GM19463 (cell line): ENCODE measurements around the gene AFF2.

Source experiments
- ATAC-seq: cut with Tn5 transposase; IDR thresholded peaks from one replicate; pipeline ENCODE4 v1.9.1; 2021; ENCODE audit warnings: mild to moderate bottlenecking, moderate library complexity; ENCODE audit not compliant: unreplicated experiment

Gene AFF2

DNA sequence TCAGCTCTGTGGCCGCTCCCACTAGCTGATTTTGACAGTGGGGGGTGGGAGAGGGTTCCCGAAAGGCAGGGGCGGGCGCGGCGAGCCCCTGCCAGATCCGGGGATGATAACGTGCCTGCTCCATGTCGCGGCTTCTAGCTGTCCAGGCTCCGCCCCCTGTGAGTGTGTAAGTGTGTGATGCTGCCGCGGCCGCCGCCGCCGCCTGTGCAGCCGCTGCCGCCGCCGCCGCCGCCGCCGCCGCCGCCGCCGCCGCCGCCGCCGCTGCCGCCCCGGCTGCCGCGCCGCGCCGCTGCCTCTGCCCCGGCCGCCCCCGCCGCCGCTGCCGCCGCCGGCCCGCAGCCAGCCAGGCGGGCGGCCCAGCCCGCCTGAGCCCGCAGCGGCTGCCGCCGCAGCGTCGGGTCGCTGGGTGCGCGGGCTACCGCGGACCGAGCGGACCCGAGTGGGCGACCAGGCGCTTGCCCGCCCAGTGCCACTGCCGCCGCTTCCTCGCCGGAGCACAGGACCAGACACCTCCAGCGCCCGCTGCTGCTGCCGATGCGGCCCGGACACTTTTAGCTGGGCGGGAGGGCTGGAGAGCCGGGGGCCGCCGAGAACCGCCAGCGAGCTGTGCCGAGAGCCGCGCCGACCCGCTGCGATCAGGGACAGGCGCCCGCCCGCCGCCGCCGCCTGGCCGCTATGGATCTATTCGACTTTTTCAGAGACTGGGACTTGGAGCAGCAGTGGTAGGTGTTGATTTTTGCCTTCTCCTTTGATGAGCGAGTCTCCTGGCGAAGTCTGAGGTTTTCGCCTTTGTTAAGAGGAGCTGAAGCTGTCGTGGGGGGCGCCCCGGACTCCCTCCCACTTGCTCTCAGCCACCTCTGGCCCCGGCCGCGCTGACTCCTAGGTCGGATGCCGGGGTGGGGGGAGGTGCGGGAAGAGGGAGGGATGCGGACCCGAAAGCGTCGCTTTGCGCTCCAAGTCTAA is at the start of gene AFF2:
Gene AFF2 (plus strand): TSS at position 195 of the 963 bp plus-strand sequence. CDS start 481 bp downstream, at position 676.
- ATAC-seq = peak; percentile 44

DNA sequence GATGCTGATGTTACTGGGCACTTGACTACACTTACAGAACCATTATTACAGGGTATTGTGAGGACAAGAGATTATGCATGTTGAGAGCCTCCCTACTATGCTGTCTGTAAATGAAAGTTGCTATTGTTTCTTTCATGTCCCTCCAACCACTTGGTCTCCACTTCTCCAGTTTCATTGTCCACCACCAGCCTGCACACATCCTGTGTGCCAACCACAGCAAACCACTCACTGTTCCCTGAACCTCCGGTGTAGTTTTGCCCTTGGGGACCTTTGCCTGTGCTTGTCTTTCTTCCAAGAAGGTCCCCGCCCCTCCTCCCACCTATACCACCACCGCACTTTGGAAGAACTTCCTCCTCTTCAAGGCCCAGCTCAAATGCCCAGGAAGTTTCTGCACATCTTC is 43.1 kb upstream of the AFF2 start:
- ATAC-seq = no peak

DNA sequence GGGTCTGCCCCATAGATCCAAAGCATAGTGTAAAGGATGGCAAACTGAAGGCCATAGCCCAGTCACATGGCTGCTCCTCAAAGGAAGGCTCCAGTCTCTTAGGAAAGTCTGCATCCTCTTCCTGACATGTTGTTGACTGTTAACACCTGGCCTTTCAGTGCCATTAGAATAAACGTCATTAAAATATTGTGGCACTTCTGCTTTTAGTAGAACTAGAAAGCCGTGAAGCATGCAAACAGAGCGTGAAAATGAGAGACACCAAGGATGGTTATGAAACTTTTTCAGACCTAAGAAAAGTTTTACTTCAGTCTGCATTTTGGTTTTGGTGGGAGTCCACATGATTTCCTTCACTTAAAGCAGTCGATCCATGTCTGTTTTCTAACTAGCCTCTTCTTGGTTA is 41.1 kb upstream of the AFF2 start:
- peak; percentile 85 for ATAC-seq

DNA sequence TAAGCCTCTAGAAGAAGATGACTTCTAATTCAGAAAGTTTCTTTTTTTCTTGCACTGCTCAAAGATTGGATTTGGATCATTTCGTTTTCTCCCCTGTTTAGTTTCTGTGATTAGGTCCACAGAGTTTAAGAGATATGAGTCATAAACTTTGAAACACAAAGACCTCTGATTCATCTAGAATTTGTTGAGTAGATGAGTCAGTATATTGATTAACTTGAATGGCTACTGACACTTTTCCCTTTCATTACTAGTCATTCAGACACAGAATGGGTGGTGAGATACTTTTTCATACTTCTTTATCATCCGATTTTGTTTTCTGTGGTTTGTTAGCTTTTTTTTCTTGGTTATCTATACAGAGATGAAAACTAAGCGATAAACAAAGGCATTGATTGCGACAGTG is 34.1 kb upstream of the AFF2 start:
- ATAC-seq = peak; percentile 94

DNA sequence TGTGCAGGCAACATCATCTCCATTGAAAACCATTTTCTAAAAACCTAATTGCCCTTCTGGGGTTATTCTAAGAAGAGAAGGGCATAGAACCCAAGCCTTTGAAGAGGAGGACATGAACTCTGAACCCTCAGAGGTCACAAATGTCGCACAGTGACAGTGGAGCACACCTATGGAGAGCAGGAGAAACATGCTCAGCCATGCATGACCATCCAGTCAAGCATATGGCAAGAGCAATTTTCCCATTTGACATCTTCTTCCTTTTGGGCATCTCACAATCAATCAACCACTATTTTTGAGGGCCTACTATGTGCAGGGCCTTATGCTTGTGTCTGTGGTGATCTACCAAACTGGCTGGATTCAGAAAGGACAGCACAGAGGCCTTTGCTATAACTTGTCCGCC is 30.1 kb upstream of the AFF2 start:
- no peak for ATAC-seq

DNA sequence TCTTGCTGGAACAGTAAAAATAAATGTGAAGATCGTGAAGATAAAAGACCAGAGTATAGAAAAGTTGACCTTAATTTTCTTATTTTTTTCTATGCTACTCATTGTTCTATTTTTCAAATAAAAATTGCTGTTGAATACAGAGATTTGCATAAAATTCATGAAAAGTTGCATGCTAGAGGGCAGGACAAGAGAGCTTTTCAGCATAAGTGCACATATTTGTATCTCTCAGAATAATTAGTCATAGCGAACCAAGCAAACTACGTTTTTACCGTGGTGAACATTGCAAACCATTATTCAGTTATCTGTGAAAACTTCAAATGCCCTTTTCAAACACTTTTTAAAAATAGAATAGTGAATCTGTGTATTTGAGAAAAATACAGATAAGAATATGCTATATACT is 26.4 kb upstream of the AFF2 start:
- ATAC-seq = no peak

DNA sequence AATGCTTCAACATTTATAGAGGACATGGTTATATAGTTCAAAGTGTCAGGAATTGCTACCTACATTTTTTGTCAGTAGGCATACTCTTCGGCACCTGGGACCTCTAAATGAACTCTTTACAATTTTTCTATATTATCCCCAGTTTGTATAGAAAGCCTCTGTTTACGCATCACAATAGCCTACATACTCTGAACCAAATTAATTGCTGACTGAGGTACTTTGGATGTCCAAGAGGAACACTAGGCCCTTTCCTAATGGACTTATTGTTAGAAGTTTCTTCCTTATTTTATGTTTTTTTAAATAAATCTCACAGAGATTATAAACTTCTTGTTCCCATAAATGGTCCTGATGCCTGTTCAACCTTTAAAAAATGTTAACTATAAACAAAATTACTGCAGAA is 8.4 kb upstream of the AFF2 start:
- ATAC-seq = no peak

DNA sequence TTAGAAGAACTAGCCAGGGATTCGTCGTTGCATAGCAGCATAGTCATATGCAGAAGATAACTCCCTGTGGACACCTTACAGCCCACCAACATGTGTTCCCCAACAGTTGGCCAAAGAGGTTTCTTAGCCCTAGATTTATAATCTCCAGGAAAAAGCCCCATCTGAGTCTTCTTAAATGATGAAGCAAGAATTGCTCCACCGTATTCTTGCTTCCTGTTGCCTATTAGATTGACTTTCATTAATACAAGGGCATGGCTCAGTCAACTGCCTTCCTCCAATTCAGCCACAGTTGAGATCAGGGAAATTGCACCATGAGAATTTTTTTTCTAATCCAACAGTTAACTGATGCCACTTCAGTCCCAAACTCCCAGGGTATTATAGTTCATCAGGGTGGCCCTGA is 5.2 kb upstream of the AFF2 start:
- ATAC-seq = no peak

DNA sequence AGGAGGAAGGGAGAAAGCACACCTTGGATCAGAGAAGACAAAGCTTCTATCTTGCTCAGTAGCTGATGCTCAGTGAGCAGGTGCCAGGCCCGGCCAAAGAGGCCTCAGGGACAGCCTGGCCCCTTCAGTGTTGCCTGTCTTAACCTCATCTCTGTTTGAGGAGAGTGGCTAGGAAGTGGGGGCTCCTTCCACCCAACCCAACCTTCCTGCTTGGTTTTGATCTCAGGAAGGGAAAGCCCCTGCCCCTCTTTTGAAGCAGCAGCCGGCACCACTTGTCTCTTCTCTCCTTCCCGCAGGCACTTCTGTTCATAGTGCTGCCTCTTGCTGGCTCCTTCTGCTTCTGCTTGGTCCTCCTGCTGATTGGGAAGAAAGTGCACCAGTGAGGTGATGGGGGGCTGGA is 2.4 kb upstream of the AFF2 start:
- ATAC-seq = no peak

DNA sequence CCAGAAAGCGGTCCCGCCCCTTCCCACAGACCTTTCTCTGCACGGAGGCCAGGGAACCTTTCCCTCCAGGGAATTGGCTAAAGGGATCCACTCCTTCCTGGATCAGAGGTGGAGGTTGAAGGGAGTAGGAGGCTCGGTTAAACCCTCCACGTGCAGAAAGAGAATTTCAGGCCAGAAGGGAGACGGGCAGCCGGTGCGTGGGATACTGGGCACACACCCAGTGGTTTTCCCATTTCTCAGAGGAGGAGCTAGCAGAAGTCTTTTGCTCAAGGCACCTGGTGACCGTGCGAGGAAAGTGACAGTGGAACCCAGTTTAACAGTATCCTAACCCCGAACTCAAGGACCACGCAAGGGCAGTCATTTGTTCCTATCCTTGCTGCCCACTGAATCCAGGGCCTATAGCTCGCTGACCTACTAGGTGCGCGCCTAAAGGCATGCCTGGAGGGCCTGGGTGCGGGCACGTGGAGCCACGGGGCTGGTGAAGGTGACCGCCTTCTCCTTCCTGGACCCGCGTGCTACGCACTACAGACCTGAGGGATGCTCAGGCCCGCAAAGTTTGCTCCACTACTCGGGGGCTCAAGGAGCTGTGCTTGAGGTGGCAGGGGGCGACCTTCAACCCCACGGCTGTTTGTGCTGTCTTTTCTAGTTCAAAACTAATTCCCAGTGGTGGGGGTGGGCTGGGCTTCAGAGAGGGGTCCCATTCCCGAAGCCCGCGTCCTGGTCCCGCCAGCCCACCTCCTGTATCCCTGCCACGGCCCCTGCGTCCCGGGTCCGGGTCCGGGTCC is 587 bp upstream of the AFF2 start:
- ATAC-seq = no peak

DNA sequence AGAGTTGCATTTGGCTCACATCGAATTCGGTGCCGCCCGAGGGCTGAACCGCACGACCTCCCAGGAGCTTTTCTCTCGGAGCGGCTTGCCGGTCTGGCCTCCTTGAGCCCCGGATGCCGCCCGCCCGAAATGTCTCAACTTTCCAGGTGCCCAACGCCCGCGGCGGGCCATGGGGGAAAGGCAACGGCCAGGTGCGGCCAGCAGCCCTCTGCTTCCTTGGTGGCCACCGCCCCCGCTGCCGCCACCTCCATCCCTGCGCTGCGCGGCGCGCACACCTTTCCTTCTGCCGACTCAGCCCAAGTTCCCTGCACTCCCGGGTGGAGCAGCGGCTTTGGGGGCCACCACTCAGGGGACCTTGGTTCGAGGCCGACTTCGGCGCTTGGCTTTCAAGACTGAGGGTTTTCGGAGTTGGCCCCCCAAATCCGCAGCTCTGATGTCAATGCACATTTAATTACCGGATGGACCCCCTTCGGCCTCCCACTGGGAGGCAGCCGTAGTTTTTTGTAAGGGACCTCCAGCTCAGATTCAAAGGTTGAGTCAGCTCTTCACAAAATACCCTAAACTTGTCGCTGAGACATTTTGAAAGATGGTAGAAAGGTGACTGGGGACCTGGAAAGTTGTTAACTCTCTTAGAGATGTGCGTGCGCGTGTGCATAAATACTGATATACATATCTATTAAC is 1.1 kb downstream of the AFF2 start:
- peak; percentile 8 for ATAC-seq

DNA sequence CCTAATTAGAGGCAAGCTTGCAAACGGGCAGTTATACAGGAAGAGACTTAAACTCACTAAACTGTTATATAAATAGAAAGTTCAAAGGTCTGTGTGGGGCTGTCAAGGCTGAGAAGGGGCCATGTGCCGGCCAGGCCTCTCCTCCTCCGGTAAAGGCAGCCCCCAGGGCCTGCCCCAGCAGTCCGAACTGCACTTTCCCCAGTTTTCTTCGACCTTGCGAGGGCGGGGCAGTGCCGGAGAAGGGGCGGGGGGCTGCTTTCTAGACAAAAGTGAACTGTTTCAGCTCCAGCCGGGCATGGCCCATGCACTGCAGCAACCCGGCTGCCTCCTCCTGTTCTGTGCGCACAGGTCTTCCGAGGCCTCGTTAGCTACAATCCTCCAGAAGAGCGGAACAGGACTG is 4.1 kb downstream of the AFF2 start:
- no peak for ATAC-seq

DNA sequence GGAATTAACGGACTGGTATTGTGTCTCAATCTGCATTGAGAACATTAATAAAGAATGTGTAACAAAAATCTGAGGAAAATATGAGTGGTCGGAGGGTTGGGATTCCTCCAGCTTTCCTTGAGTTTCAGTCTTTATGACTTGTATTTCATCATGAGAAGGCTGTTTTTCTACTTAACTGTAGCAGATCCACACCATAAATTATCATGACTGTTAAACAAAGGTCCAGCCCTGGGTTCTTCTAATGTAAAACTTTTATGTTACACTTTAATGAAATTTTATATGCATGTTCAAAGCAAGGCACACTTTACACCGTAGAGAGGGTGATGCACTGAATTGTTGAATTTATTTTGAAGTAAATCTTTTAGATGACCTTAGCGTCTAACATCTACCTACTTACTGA is 7.0 kb downstream of the AFF2 start:
- ATAC-seq = no peak

DNA sequence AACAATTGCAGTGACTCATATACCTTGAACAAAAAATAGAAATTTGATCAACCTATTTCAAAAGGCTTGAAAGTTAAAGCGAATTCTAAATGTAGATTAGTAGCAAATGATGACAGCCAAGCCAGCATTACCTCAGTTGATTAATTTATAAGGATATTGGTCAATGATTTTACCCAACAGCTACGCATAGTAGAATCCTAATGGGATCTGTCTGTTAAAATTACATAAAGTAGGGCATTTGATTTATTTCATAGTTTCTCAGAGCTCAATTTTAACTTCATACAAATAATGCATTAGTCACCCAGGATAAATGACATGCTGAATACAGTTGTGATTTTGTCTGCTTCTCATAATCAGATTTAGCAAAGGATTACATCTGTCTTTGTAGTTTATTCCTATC is 12.0 kb downstream of the AFF2 start:
- no peak for ATAC-seq

DNA sequence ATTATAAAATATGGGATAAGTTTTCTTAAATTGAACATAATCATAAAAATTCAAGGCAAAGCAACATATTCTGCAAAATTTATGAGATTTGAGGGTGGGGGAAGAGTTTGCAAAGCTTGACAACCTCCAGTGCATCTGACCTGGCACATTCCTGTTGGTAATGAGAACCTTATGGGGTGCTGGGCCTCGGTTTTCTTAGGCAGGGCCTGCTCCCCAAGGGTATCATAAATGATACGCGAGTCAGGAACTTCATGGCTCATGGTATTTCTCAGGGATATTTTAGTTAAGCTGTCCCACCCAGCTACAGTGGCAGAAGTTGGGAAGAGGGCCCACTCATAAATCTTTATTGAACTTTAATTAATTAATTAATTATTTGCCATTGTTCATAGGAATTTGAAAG is 13.2 kb downstream of the AFF2 start:
- no peak for ATAC-seq

DNA sequence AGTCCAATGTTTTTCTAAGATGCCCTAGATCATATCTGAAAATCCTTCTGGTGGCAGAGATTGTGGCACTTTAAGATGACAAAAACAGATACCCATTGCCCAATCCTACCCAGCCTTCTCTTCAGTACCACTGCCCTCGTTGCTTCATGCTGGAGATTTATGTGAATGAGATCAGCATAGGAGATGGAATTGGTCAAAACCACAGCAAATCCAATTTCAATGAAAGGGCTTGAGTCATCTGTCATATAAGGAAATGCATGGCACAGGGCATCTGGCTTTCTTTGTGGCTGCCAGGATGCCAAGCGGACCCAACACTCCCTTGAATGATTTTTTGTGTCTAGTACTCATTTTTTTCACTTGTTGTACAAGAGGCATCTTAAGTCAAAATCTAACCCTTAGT is 16.8 kb downstream of the AFF2 start:
- ATAC-seq = no peak

DNA sequence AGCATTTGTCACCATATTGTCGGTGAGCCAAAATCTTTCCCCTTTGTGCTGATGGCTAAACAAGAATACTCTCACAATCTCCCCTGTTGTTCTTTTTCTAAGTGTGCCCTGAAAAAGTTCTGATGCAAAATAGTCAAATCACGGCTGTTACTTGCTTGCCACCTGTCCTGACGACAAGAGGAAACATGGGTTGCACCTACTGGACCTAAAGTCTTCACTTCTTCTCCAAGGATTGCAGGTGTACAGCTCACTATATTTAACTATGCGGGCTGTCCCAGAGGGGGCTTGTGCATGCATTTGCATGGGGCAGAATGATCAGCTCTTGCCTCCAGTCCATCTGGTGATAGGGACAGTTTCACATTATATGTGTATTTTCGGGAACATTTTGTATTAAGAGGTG is 21.6 kb downstream of the AFF2 start:
- no peak for ATAC-seq

DNA sequence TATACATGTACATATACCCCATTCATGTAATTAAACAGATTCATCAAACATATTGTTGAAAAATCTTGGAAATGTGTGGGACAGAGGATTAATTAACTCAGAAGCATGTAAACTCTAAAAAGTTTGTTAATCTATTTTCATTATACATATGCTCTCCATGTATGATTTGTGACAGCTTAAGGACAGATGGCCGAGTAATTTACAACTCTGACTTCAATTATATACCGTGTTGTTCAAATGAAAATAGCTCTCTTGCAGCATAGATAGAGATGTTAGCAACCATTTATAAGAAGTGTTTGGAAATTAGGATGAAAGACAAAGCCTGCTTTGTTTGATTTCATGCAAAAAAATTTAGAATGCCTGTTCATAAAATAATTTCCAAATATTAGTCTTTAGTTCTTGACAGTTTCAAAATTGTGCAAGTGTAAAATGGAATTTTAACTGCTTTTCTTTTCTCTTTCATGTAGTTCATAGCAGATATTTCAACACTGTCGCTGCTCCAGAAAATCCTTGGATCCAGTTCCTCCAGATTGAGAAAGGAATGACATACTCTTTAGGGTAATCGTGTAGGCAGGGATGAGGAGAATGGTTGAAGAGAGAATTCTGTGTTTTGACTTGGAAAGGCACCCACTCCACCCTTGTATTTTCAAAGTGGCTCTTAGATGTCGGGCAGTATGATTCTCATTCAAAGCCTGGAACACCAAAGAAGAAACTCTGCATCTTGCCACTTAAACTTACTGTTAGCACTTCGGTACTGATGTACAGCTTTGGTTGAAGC is 23.1 kb downstream of the AFF2 start:
- ATAC-seq = no peak

DNA sequence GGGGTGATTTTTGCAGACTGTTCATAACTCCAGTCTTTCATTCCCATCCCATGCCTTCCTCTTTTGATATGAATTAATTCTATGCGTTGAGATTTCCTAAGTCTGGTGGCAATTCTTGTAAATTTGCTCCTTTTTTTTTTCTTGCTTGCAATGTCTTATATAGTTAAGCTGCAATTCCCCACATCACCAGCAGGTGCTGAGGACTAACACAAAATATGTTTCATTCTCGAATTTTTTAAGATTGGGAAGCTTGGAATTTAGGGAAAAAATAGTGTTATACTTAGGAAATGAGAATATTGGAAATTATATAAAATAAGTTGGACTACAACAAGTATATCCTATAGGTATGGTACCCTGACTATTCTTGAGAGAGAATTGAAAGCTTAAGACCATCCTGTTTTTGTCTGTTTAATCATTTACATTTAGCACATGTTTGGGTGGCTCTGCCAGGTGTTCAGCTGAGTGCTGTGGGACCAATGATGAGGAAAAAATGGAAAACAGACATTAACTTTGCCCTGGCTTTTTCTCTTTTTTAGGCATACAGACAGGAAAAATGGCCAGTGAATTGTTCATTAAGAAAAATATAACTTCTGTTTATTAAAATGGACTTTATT is 30.2 kb downstream of the AFF2 start:
- no peak for ATAC-seq

DNA sequence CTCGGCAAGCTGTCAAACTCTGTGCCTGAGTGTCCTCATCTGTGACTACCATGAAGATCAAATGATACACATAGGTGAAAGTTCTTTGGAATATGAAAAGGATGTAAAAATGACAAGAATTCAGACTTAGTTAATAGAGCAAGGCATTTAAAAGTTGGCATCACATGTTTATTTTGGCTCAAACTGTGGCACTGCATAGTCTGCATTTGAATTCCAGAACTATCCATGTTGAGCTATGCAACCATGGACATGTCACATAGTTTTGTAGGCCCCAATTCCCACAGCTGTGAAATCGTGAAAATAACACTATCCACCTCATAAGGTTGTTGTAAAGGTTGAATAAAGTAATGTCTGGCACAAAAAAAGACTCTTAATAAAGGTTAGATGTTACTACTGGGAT is 33.9 kb downstream of the AFF2 start:
- no peak for ATAC-seq
